Bronchus fibroblast of lung (primary cell): ENCODE results near the gene KCTD17. TPM values are rescaled to one million over a fixed set of nuclear protein-coding genes. Genes with fewer than 3 reads are reported as not detected.

Source experiments
- total RNA-seq: library from RNA; depleted of rRNA; stranded (reverse); fragments of >200 nt; gene quantifications from 2 replicates; pipeline ENCODE4 v1.2.3, GENCODE V29; 2015

Gene KCTD17, protein sequence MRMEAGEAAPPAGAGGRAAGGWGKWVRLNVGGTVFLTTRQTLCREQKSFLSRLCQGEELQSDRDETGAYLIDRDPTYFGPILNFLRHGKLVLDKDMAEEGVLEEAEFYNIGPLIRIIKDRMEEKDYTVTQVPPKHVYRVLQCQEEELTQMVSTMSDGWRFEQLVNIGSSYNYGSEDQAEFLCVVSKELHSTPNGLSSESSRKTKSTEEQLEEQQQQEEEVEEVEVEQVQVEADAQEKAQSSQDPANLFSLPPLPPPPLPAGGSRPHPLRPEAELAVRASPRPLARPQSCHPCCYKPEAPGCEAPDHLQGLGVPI
- total RNA-seq, result 29.8 and 30.5 TPM in 2 replicates

DNA sequence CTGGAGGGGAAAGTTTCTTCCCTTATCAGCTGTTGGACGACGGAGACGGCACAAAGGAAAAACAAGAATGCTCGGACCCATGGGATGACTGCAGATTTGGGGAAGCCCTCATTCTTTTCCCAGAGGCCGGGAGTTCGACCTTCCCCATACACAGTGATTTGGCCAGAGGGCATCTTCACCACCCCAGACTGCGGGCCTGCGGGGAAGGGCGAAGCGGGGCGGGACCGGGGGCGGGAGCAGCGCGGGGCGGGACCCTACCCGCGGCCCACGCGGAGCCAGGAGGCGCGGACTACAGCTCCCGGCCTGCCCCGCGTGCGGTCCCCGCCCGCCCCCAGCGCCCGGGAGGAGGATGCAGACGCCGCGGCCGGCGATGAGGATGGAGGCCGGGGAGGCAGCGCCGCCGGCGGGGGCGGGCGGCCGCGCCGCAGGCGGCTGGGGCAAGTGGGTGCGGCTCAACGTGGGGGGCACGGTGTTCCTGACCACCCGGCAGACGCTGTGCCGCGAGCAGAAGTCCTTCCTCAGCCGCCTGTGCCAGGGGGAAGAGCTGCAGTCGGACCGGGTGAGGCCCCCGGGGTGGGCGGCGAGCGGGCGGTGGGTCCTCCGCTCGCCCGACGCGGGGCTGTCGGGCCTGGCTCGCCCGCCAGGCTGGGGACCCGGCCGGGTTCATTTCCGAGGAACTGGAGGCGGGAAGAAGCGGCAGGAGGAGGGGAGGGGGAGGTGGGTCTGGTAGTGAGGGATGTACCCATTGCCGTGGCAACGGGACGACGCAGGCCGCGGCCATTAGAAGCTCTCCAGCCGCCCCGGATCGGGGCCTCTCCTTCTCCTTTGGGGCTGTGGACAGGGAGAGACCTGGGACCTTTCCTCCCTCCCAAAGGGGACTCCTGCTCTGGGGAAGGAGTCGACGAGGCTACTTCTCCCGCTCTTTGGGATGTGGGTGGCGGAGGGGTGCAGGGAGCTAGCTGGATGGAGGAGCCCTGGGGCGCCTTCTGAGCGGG is at the start of gene KCTD17:
TSS of gene KCTD17 (plus strand) at position 352 of the 995 bp plus-strand sequence. CDS start at position 371, 19 bp downstream.

DNA sequence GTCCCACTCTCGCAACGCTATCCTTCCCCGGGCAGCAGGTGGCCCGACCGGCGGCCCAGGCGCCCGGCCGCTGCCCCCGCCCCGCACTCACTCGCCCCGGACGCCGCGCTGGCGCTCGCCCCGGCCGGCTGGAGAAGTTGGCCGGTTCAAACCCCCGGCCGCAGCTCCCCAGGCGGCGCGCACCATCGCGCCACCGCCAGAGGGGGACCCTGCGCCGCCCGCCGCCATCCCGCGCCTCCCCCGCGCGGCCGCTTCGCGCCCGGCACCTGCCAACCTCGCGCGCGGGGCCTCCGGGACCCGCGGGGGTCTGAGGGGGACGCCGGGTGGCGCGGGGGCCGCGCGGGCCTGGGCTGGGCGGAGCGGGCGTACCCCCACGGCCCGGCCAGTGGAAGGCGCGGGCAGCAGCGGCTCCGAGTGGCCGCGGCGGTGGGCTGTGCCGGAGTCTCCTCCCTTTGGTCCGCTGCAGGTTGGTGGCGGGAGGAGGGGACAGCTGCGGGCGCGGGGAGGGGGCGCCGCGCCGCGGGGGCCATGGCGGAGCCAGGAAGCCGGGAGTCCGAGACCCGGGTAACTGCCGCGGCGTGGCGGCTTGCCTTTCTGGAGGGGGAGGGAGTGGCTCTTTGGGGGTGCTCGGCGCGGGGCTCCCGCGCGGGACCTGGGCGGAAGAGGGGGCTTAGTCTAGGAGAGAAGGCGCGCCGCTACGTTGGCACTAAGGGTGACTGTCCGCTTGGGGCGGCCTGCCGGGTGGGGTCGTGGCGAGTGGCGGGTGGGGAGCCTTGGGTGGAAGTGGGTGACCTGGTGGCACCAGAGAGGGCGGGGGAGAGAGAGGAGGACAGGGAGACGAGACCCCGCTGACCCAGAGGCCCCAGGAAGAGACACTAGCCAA is 32.0 kb upstream of the KCTD17 start, which contains the start of the genes MPST and TST:
TSS of gene MPST (plus strand) at position 434 of the 883 bp plus-strand sequence. CDS start at position 529, 95 bp downstream.
TSS of gene TST (minus strand) at position 139 of the 883 bp plus-strand sequence. CDS start 715 bp downstream, outside the sequence.

DNA sequence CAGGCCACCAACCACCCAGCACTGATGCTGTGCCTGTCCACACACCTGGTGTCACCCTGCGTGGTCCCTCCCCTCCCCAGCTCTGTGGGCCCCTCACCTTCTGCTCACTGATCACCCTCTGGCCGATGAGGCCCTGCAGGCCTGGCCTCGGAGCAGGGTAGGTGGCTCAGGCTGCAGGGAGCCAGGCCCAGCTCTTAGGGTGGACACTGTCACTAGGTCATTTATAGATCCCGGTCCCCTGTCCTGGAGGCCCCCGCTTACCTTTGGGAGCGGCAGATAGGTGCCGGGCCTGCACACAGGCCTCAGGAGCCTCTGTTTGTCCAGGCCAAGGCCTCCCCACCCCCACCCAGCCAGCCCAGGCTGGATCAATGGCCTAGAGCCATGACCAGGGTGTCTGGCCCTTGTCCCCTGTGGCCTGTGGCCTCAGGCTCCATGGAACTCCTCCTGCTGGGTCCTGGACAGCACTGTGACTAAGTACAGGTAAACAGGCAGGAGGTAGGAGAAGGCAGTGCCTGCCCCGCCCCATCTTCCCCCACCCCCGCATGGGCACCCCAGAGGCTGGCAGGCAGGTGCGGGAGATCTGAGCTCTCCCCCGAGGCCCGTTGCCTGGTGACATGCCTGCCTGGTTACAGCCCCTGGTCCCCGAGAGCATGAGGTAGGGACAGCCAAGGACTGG is 57.8 kb downstream of the KCTD17 start, which contains the start of gene TMPRSS6:
TSS of gene TMPRSS6 (minus strand) at position 472 of the 676 bp plus-strand sequence. CDS start 6,296 bp downstream, outside the sequence.

Other genes starting within 250 kb of the KCTD17 start
- gene PVALB, start 234.7 kb upstream of the KCTD17 start, total RNA-seq, result not detected in 2 replicates
- gene NCF4, start 190.7 kb upstream of the KCTD17 start, total RNA-seq, result not detected in 2 replicates
- not detected in 2 replicates for gene CSF2RB, start 138.1 kb upstream of the KCTD17 start, total RNA-seq
- 42.5 and 44.3 TPM in 2 replicates for gene TST, start 32.3 kb upstream of the KCTD17 start, total RNA-seq
- gene MPST, start 32.0 kb upstream of the KCTD17 start, total RNA-seq, result 141 and 148 TPM in 2 replicates
- not detected in 2 replicates for gene TMPRSS6, start 58.0 kb downstream of the KCTD17 start, total RNA-seq
- gene IL2RB, start 98.2 kb downstream of the KCTD17 start, total RNA-seq, result 0.89 TPM in 1 of 2 replicates, not detected in the other
- 3.6 and 4.2 TPM in 2 replicates for gene C1QTNF6, start 136.5 kb downstream of the KCTD17 start, total RNA-seq
- gene SSTR3, start 160.7 kb downstream of the KCTD17 start, total RNA-seq, result not detected in 2 replicates
- gene RAC2, start 192.5 kb downstream of the KCTD17 start, total RNA-seq, result 47.1 and 55.3 TPM in 2 replicates
- gene CYTH4, start 230.8 kb downstream of the KCTD17 start, total RNA-seq, result 0.15 and 0.17 TPM in 2 replicates